K562 (cell line): ENCODE results near the gene UBE3B. TPM values are rescaled to one million over a fixed set of nuclear protein-coding genes. Genes with fewer than 3 reads are reported as not detected.

Source experiments
- ATAC-seq: fragments of 200-7000 bp; cut with Tn5 transposase; 3 replicates; pipeline ENCODE4 v1.9.1; 2020; ENCODE audit warnings: moderate library complexity
- BruUV-seq: library from RNA; stranded (reverse); fragments of 400-500 nt; replicated peaks from 2 replicates; lab custom pipeline; 2021; lab: Mats Ljungman, UMichigan
- CTCF ChIA-PET: fragments of 300-600 bp; formaldehyde crosslinking; extraction: SDS; loops from one replicate; lab custom pipeline; 2021; ENCODE audit warnings: low intra/inter-chr PET ratio; lab: Yijun Ruan, JAX
- POLR2A ChIA-PET: fragments of 300-600, 350-650 bp; sonication (Branson Sonifier 250); formaldehyde crosslinking; extraction: SDS; loops from one replicate; lab custom pipeline; 2021; ENCODE audit warnings: antibody characterized with exemption, inconsistent platforms; lab: Yijun Ruan, JAX
- DNase-seq, 4 experiments: peaks; one replicate each; pipeline versions ENCODE4 v3.0.0 to v3.0.0-alpha.2; 2011 to 2018; ENCODE audit warnings: low spot score in 3 of 4, mixed read lengths in 3 of 4; ENCODE audit errors: extremely low read depth in 1 of 4
- FAIRE-seq: peaks from 2 replicates; lab custom pipeline; 2011; peaks lifted over from hg19 to GRCh38; lab: Jason Lieb, UNC
- H2AFZ ChIP-seq: 2 replicates; pipeline ENCODE4 v1.6.0; 2011; ENCODE audit warnings: low read depth, low read length, control low read depth, inconsistent platforms
- H3K27ac ChIP-seq: fragments of 200-600 bp; 3 replicates; pipeline ENCODE4 v1.8.0; 2011; ENCODE audit warnings: low read depth, mild to moderate bottlenecking, control low read depth, inconsistent platforms, low read length, moderate library complexity, mixed read lengths; ENCODE audit errors: extremely low read depth
- H3K27me3 ChIP-seq, 2 experiments: fragments of 300-600 bp in 1 of 2; 2 replicates in 1 of 2; 3 replicates in 1 of 2; pipeline versions ENCODE4 v1.6.0 to v1.8.0; 2011; ENCODE audit warnings: inconsistent platforms in 2 of 2, low read length in 2 of 2, mild to moderate bottlenecking in 1 of 2, mixed read lengths in 1 of 2, moderate library complexity in 1 of 2; ENCODE audit not compliant: control insufficient read depth in 2 of 2, insufficient read depth in 2 of 2
- H3K36me3 ChIP-seq: fragments of 300-600 bp; 3 replicates; pipeline ENCODE4 v1.8.0; 2011; ENCODE audit warnings: mild to moderate bottlenecking, low read length, inconsistent platforms; ENCODE audit not compliant: control insufficient read depth, insufficient read depth
- H3K4me1 ChIP-seq, 2 experiments: fragments of 200-600 bp in 1 of 2; replicated peaks in 1 of 2; 2 replicates in 1 of 2; 3 replicates in 1 of 2; pipeline versions ENCODE4 v1.5.1 to v1.8.0; 2011; ENCODE audit warnings: inconsistent platforms in 2 of 2, low read length in 2 of 2, mild to moderate bottlenecking in 1 of 2, mixed read lengths in 1 of 2, moderate library complexity in 1 of 2; ENCODE audit not compliant: control insufficient read depth in 2 of 2, insufficient read depth in 2 of 2
- H3K4me2 ChIP-seq: 2 replicates; pipeline ENCODE4 v1.6.1; 2011; ENCODE audit warnings: low read length, control low read depth, inconsistent platforms, mixed read lengths; ENCODE audit not compliant: insufficient read depth
- H3K4me3 ChIP-seq: fragments of 200-600 bp; sonication (generic), shearing (Covaris generic); 2 replicates; pipeline ENCODE4 v1.5.1; 2016; ENCODE audit warnings: control low read depth, inconsistent platforms
- H3K79me2 ChIP-seq: fragments of 200-600 bp; 3 replicates; pipeline ENCODE4 v1.8.0; 2011; ENCODE audit warnings: low read length, inconsistent platforms; ENCODE audit not compliant: control insufficient read depth, insufficient read depth
- H3K9ac ChIP-seq, 2 experiments: 2 replicates each; pipeline versions ENCODE4 v1.6.0 to v1.6.1; 2011; ENCODE audit warnings: low read depth in 2 of 2, low read length in 2 of 2, control low read depth in 1 of 2, inconsistent platforms in 1 of 2, mild to moderate bottlenecking in 1 of 2, mixed read lengths in 1 of 2; ENCODE audit not compliant: insufficient read depth in 1 of 2
- H3K9me1 ChIP-seq: one replicate; pipeline ENCODE4 v1.6.0; 2011; ENCODE audit warnings: inconsistent platforms, mild to moderate bottlenecking, low read length, moderate library complexity; ENCODE audit not compliant: control insufficient read depth, insufficient read depth
- H3K9me3 ChIP-seq: replicated peaks from 2 replicates; pipeline ENCODE4 v1.5.1; 2011; ENCODE audit warnings: low read depth, low read length, inconsistent platforms; ENCODE audit not compliant: control insufficient read depth, insufficient read depth
- H4K20me1 ChIP-seq: replicated peaks from 2 replicates; pipeline ENCODE4 v1.6.1; 2011; ENCODE audit warnings: low read length, inconsistent platforms, mixed read lengths; ENCODE audit not compliant: control insufficient read depth, insufficient read depth
- C11orf30 ChIP-seq: fragments of 450-650 bp; IDR thresholded peaks from 2 replicates; pipeline ENCODE4 v1.6.1; 2016; ENCODE audit warnings: low read depth, mild to moderate bottlenecking
- NFATC3 ChIP-seq: fragments of 450-650 bp; IDR thresholded peaks from 2 replicates; pipeline ENCODE4 v1.6.1; 2017; ENCODE audit warnings: mild to moderate bottlenecking
- POLR2A ChIP-seq: fragments of 450-650 bp; conservative IDR thresholded peaks from 2 replicates; pipeline ENCODE4 v1.6.1; 2016
- POLR2G ChIP-seq: fragments of 200-400 bp; formaldehyde crosslinking; IDR thresholded peaks from 2 replicates; pipeline ENCODE4 v1.6.1; 2017; ENCODE audit warnings: low read depth, mild to moderate bottlenecking, antibody characterized with exemption, low read length, moderate library complexity
- SMAD2 ChIP-seq: fragments of 150-350 bp; IDR thresholded peaks from 2 replicates; pipeline ENCODE4 v1.6.1; 2014; ENCODE audit warnings: low read depth, mild to moderate bottlenecking, low read length
- SUPT5H ChIP-seq: fragments of 450-650 bp; IDR thresholded peaks from 2 replicates; pipeline ENCODE4 v1.6.1; 2016
- TFAM ChIP-seq: fragments of 250-450 bp; sonication (Bioruptor Pico); conservative IDR thresholded peaks from 2 replicates; pipeline ENCODE4 v1.5.0; 2021; ENCODE audit warnings: mild to moderate bottlenecking, moderate library complexity
- TGIF2 ChIP-seq: sonication (generic); formaldehyde crosslinking; IDR thresholded peaks from 2 replicates; pipeline ENCODE4 v1.8.1; 2022; ENCODE audit warnings: mild to moderate bottlenecking, missing genetic modification reagents, moderate library complexity
- ZNF75A ChIP-seq: fragments of 450-650 bp; formaldehyde crosslinking; IDR thresholded peaks from 2 replicates; pipeline ENCODE4 v1.4.0; 2020; ENCODE audit warnings: mild to moderate bottlenecking
- WGBS: fragments of 100-300 bp; shearing (Covaris generic); methylation state at CpG from one replicate; pipeline ENCODE4 v1.1.6; 2016; ENCODE audit warnings: low coverage, mixed read lengths; ENCODE audit not compliant: insufficient coverage; ENCODE audit errors: missing lambda C conversion rate; 5-methylcytosine and 5-hydroxymethylcytosine counted together
- in situ Hi-C: fragments of 300-500 bp; cut with MboI; formaldehyde crosslinking; loops from 4 replicates; pipeline ENCODE4 v1.15.0; 2018; ENCODE audit warnings: inconsistent platforms, mixed read lengths
- intact Hi-C: fragments of 100-400 bp; cut with micrococcal nuclease; formaldehyde crosslinking; loops from 2 replicates; pipeline ENCODE4 v1.14.2; 2022
- polyA plus RNA-seq, 8 experiments: library from polyadenylated mRNA; depleted of rRNA in 4 of 8; stranded (reverse) in 5 of 8; unstranded in 3 of 8; fragments of >200 nt; fragmentation: Nextera tagmentation in 2 of 8; fragmentation: Illumina TruSeq in 1 of 8; extraction: Ambion mirVana in 2 of 8; extraction: Trizol in 1 of 8; gene quantifications; 2 replicates each; pipeline versions ENCODE4 v1.2.1 to v1.2.3, GENCODE V29; 2011 to 2014; ENCODE audit warnings: inconsistent platforms in 1 of 8, missing spikeins in 1 of 8
- total RNA-seq, 7 experiments: library from RNA; depleted of rRNA in 6 of 7; stranded (reverse); fragments of >200 nt in 6 of 7; fragmentation: Illumina TruSeq in 2 of 7; extraction: Trizol in 2 of 7; gene quantifications; 2 replicates each; pipeline versions ENCODE4 v1.2.1 to v1.2.3, GENCODE V29; 2011 to 2021; ENCODE audit warnings: low replicate concordance in 1 of 7
- TF ChIP-seq, protein P1 (sequence below): fragments of 250-450 bp; sonication (Bioruptor Pico); IDR thresholded peaks from 2 replicates; pipeline ENCODE4 v1.8.0; 2021; ENCODE audit warnings: moderate library complexity, mild to moderate bottlenecking, inconsistent platforms

The UBE3B gene
- total and polyA plus RNA-seq, 9 of the 15 experiments (the other 6 are each of a cell fraction or from before 2014, with no cell fraction given), result 7.6 to 23.6 (median 15.5) TPM

DNA sequence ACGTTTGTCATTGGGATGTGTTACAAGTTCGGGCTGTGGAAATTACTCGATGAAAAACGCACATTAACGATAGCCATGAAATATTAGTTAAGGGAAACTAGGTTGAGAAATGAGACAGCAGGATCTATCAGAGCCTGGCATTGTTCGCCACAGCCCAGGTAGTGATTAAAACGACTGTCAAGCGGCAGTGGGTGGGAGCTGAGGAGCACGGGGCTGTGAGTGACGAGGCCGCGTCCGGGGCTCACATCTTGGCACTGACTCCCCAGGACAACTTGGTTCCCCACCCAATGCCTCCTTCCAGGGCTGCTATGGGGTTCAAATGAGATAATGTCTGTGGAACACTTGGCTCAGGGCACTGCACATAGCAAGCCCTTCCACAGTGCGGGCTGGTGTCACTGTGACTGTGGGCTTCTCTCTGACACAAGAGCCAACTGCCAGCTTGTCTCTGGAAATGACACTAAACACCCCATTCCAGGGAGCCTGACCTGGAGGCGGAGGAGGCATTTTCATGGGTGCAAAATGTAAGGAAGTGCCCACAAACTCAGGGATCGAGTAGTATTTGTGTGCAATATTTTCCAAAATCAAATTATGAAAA is 76.6 kb downstream of the UBE3B start:
- H3K27ac ChIP-seq, result no peak overlapping the region
- no peaks in the 10 kb centered on the region; a peak in 1 of 5 replicates for H3K4me1 ChIP-seq
- no peaks in the 10 kb centered on the region for H3K79me2 ChIP-seq
- H3K9me1 ChIP-seq, result peaks cover 3% of the 10 kb centered on the region
- WGBS, result 4% methylated on average over 16 of the region's 16 CpGs
- TF ChIP-seq, protein P1, sequence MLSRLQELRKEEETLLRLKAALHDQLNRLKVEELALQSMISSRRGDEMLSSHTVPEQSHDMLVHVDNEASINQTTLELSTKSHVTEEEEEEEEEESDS (CRISPR knock-in tag), result no peak
- TF ChIP-seq SUPT5H (0 out of 2 replicates have a peak, but pooled peaks have one; percentile 20), SMAD2 (no peak), TFAM (CRISPR knock-in tag) (no peak), ZNF75A (CRISPR knock-in tag) (no peak), POLR2A (0 out of 2 replicates have a peak, but pooled peaks have one; percentile 18), NFATC3 (no peak), POLR2G (peak; percentile 41), TGIF2 (CRISPR knock-in tag) (no peak), C11orf30 (no peak)
- DNase-seq (no peak), FAIRE-seq (no peak), ATAC-seq (no peak)
- CTCF ChIA-PET, result no interaction called here
- intact Hi-C loops, result no loop called here
- POLR2A ChIA-PET, result interaction anchor here (1.0 to 2.7 kb wide), 3 partner anchors 8 to 11 kb away, joined by 3 to 9 read pairs (median 7); no protein-coding TSS in a partner anchor
- H3K9ac ChIP-seq, result no peak overlapping the region; a peak in 1 of 4 replicates
- in situ Hi-C loops, result no loop called here
- BruUV-seq, result no TSS peak
- no peak overlapping the region for H3K4me3 ChIP-seq
- H3K4me2 ChIP-seq, result no peak overlapping the region
- H4K20me1 ChIP-seq, result peaks cover 19% of the 10 kb centered on the region
- H3K9me3 ChIP-seq, result no peaks in the 10 kb centered on the region
- H3K27me3 ChIP-seq, result peaks cover 34 to 46% of the 10 kb centered on the region in 2 experiments
- H3K36me3 ChIP-seq, result no peaks in the 10 kb centered on the region; the same call in 2 of the 3 replicates
- H2AFZ ChIP-seq, result no peak overlapping the region
